ENCODE results near the gene RPS21. TPM values are rescaled to one million over a fixed set of nuclear protein-coding genes. Genes with fewer than 3 reads are reported as not detected.

RPS21 gene
- total RNA-seq, 1 donor from 2014 or later: 1,935 TPM

GRCh38 chr20:62391165-62392076, 4.5 kb downstream of the RPS21 start:
- no peak for DNase-seq (ENCODE audit: extremely low spot score in 2 of 2)
- Histone ChIP-seq H3K4me3 (no peak overlapping the region), H3K4me1 (peaks cover 18% of the 10 kb centered on the region), H3K27ac (no peak overlapping the region), H3K9me3 (no peaks in the 10 kb centered on the region), H3K36me3 (peaks cover 3 to 30% of the 10 kb centered on the region in 2 donors), H3K27me3 (no peaks in the 10 kb centered on the region)
- no peak for TF ChIP-seq POLR2AphosphoS5 (IDR thresholded peaks at IDR 0.05; ENCODE audit: insufficient read depth in 1 of 2, low read depth in 1 of 2)
- TF ChIP-seq CTCF (IDR thresholded peaks at IDR 0.05): no peak
- TF ChIP-seq POLR2A (IDR thresholded peaks at IDR 0.05): no peak
- intact Hi-C loops (cut with DNase I): no loop called here

- Histone ChIP-seq H3K36me3 (peaks cover 3 to 30% of the 10 kb centered on the region in 2 donors), H3K4me1 (peaks cover 17% of the 10 kb centered on the region), H3K4me3 (no peak overlapping the region), H3K27ac (no peak overlapping the region), H3K27me3 (no peaks in the 10 kb centered on the region), H3K9me3 (no peaks in the 10 kb centered on the region)
- intact Hi-C loops (cut with DNase I): no loop called here
- TF ChIP-seq POLR2AphosphoS5 (IDR thresholded peaks at IDR 0.05; ENCODE audit: insufficient read depth in 1 of 2, low read depth in 1 of 2) (no peak), POLR2A (IDR thresholded peaks at IDR 0.05) (no peak), CTCF (IDR thresholded peaks at IDR 0.05) (no peak)
- DNase-seq (ENCODE audit: extremely low spot score in 2 of 2): no peak
Observed at GRCh38 chr20:62392077-62392418, 5.1 kb downstream of the RPS21 start.

- no peak for DNase-seq (ENCODE audit: extremely low spot score in 2 of 2)
- intact Hi-C loops (cut with DNase I): no loop called here
- no peaks in the 10 kb centered on the region for H3K9me3 ChIP-seq
- peaks cover 12% of the 10 kb centered on the region for H3K4me1 ChIP-seq
- TF ChIP-seq CTCF (IDR thresholded peaks at IDR 0.05) (no peak), POLR2A (IDR thresholded peaks at IDR 0.05) (no peak), POLR2AphosphoS5 (IDR thresholded peaks at IDR 0.05; ENCODE audit: insufficient read depth in 1 of 2, low read depth in 1 of 2) (no peak)
- H3K4me3 ChIP-seq: no peak overlapping the region
- H3K27me3 ChIP-seq: no peaks in the 10 kb centered on the region
- peaks cover 3 to 30% of the 10 kb centered on the region in 2 donors for H3K36me3 ChIP-seq
- no peak overlapping the region for H3K27ac ChIP-seq
Observed at GRCh38 chr20:62392621-62393334, 5.9 kb downstream of the RPS21 start.

GRCh38 chr20:62393335-62393665, 6.4 kb downstream of the RPS21 start:
- Histone ChIP-seq H3K4me3 (no peak overlapping the region), H3K27me3 (no peaks in the 10 kb centered on the region), H3K4me1 (peaks cover 6% of the 10 kb centered on the region), H3K9me3 (no peaks in the 10 kb centered on the region), H3K36me3 (peaks cover 3 to 27% of the 10 kb centered on the region in 2 donors), H3K27ac (no peak overlapping the region)
- DNase-seq (ENCODE audit: extremely low spot score in 2 of 2): no peak
- intact Hi-C loops (cut with DNase I): no loop called here
- TF ChIP-seq POLR2A (IDR thresholded peaks at IDR 0.05): no peak

GRCh38 chr20:62393830-62394229, 6.9 kb downstream of the RPS21 start:
- Histone ChIP-seq H3K4me1 (peaks cover 1% of the 10 kb centered on the region), H3K27ac (no peak overlapping the region), H3K27me3 (no peaks in the 10 kb centered on the region), H3K4me3 (no peak overlapping the region), H3K9me3 (no peaks in the 10 kb centered on the region), H3K36me3 (peaks cover 3 to 22% of the 10 kb centered on the region in 2 donors)
- TF ChIP-seq POLR2A (IDR thresholded peaks at IDR 0.05): no peak
- no peak for TF ChIP-seq POLR2AphosphoS5 (IDR thresholded peaks at IDR 0.05; ENCODE audit: insufficient read depth in 1 of 2, low read depth in 1 of 2)
- no peak for TF ChIP-seq CTCF (IDR thresholded peaks at IDR 0.05)
- no peak for DNase-seq (ENCODE audit: extremely low spot score in 2 of 2)
- intact Hi-C loops (cut with DNase I): no loop called here

All from vagina (tissue), 2 donors.